Uterus (tissue), 2 donors: ENCODE measurements around the gene NGRN.

Source experiments
- CTCF ChIP-seq, 4 experiments: fragments of 200-600 bp in 2 of 4; fragments of 450-650 bp in 2 of 4; sonication (generic) in 2 of 4; IDR thresholded peaks; one replicate each; pipeline ENCODE4 v1.5.1; 2016 to 2019; ENCODE audit warnings: antibody characterized with exemption in 4 of 4, mild to moderate bottlenecking in 2 of 4, moderate library complexity in 1 of 4
- POLR2A ChIP-seq, 2 donors: fragments of 450-650 bp; IDR thresholded peaks; one replicate each; pipeline ENCODE4 v1.6.1; 2016; ENCODE audit warnings: antibody characterized with exemption in 2 of 2, mild to moderate bottlenecking in 1 of 2, moderate library complexity in 1 of 2

DNA sequence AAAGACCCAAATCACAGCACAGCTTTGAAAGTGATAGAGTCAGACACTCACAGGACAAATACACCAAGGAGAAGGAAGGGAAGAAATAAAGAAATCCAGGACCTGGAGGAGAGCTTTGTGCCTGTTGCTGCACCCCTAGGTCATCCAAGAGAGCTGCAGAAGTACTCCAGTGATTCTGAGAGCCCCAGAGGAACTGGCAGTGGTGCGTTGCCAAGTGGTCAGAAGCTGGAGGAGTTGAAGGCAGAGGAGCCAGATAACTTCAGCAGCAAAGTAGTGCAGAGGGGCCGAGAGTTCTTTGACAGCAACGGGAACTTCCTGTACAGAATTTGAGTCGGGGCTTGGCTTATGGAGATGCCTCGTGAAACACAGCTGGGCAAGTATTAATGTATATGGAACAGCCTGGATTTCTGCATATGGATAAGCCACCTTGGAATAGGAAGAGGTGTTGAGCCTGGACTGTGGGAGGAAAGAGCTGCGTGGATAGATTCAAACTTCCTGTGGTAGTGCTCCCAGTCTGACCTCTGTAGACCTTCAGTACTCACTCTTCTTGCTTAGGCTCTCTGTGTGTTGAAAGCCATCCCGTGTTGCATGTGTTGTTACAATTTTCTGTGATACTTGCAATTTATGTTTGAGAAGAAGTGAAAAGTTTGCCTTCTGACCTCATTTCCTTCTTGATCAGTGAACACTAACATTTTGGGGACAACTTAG lies 6.1 kb downstream of the NGRN start:
- TF ChIP-seq CTCF (IDR thresholded peaks at IDR 0.05) (no peak), POLR2A (IDR thresholded peaks at IDR 0.05) (no peak)
